ENCODE measurements around the gene NRP2.
A peak's percentile ranks its signal among the peaks of the same experiment; 100 is the strongest.

The NRP2 gene

GRCh38 chr2:205687641-205687956, 5.3 kb downstream of the NRP2 start:
- no peak for DNase-seq

GRCh38 chr2:205688417-205689200, 6.3 kb downstream of the NRP2 start:
- no peak for DNase-seq

GRCh38 chr2:205689820-205690219, 7.5 kb downstream of the NRP2 start:
- no peak for DNase-seq

- DNase-seq: no peak
Measured at GRCh38 chr2:205692104-205692503, 9.8 kb downstream of the NRP2 start.

GRCh38 chr2:205694256-205694655, 12.0 kb downstream of the NRP2 start:
- no peak for DNase-seq

- DNase-seq: no peak
Measured at GRCh38 chr2:205695460-205695991, 13.2 kb downstream of the NRP2 start.

- DNase-seq: no peak
Measured at GRCh38 chr2:205696331-205696926, 14.1 kb downstream of the NRP2 start.

- no peak for DNase-seq
Measured at GRCh38 chr2:205696927-205697441, 14.7 kb downstream of the NRP2 start.

GRCh38 chr2:205698286-205699268, 16.3 kb downstream of the NRP2 start:
- DNase-seq: no peak

- no peak for DNase-seq
Measured at GRCh38 chr2:205699515-205700289, 17.4 kb downstream of the NRP2 start.

- peak; percentile 10 for DNase-seq
Measured at GRCh38 chr2:205700331-205701132, 18.2 kb downstream of the NRP2 start.

- DNase-seq: no peak
Measured at GRCh38 chr2:205701509-205701908, 19.2 kb downstream of the NRP2 start.

- DNase-seq: no peak
Measured at GRCh38 chr2:205702576-205702975, 20.3 kb downstream of the NRP2 start.

GRCh38 chr2:205703471-205704126, 21.3 kb downstream of the NRP2 start:
- DNase-seq: no peak

GRCh38 chr2:205704127-205704741, 21.9 kb downstream of the NRP2 start:
- no peak for DNase-seq

- DNase-seq: no peak
Measured at GRCh38 chr2:205705511-205706349, 23.4 kb downstream of the NRP2 start.

- peak; percentile 81 for DNase-seq
Measured at GRCh38 chr2:205706769-205707381, 24.6 kb downstream of the NRP2 start.

- no peak for DNase-seq
Measured at GRCh38 chr2:205708231-205708631, 25.9 kb downstream of the NRP2 start.

- no peak for DNase-seq
Measured at GRCh38 chr2:205709319-205709718, 27.0 kb downstream of the NRP2 start.

All from activated CD4-positive, alpha-beta T cell treated with anti-CD3 and anti-CD28 coated beads, Interleukin-10, Interleukin-2, amounts not matched to agents 100 ng/mL and 50 ng/mL, durations not matched to agents 16 hours and 8 hours (primary cell).